ENCODE data around the gene APLNR. TPM values are rescaled to one million over a fixed set of nuclear protein-coding genes. Genes with fewer than 3 reads are reported as not detected.

Gene APLNR
- total RNA-seq, 1 donor from 2014 or later: 1.6 TPM

- Histone ChIP-seq H3K4me3 (peak overlapping the region; percentile 13), H3K4me2 (peak overlapping the region; percentile 68), H3K36me3 (no peaks in the 10 kb centered on the region), H2AFZ (replicated peaks) (no peak overlapping the region), H3K4me1 (peaks cover 48% of the 10 kb centered on the region), H3F3A (ENCODE audit: low read depth) (peaks cover 35% of the 10 kb centered on the region), H3K9ac (no peak overlapping the region), H3K27ac (peak overlapping the region; percentile 91), H3K27me3 (no peaks in the 10 kb centered on the region), H3K79me2 (ENCODE audit: low read depth) (no peaks in the 10 kb centered on the region), H3K9me3 (ENCODE audit: low read depth) (no peaks in the 10 kb centered on the region), H4K20me1 (ENCODE audit: low read depth) (no peaks in the 10 kb centered on the region)
- no peak for TF ChIP-seq EZH2 (IDR thresholded peaks at IDR 0.05)
- no peak for TF ChIP-seq CTCF (IDR thresholded peaks at IDR 0.05)
- TF ChIP-seq EZH2phosphoT487 (IDR thresholded peaks at IDR 0.05): no peak
- peaks cover 27% of the 10 kb centered on the region for H3K4me1 Mint-ChIP-seq
- peaks cover 4% of the 10 kb centered on the region for H3K9me3 Mint-ChIP-seq
- no peaks in the 10 kb centered on the region for H3K36me3 Mint-ChIP-seq
- no peak overlapping the region for H3K4me3 Mint-ChIP-seq
- peaks cover 5% of the 10 kb centered on the region for H3K27me3 Mint-ChIP-seq (ENCODE audit: insufficient read depth, low read depth)
- peak; percentile 97 for DNase-seq (ENCODE audit: low spot score)
- no peak overlapping the region for H3K27ac Mint-ChIP-seq
Measured at GRCh38 chr11:57213342-57214097, 23.5 kb downstream of the APLNR start.

GRCh38 chr11:57210781-57211180 is 26.3 kb downstream of the APLNR start:
- H3K36me3 ChIP-seq: no peaks in the 10 kb centered on the region

GRCh38 chr11:57207168-57207567 is 29.9 kb downstream of the APLNR start:
- Mint-ChIP-seq H3K4me3 (no peak overlapping the region), H3K4me1 (peaks cover 42% of the 10 kb centered on the region), H3K9me3 (peaks cover 2% of the 10 kb centered on the region), H3K36me3 (peaks cover 2% of the 10 kb centered on the region), H3K27ac (peak overlapping the region; percentile 67), H3K27me3 (ENCODE audit: insufficient read depth, low read depth) (peaks cover 17% of the 10 kb centered on the region)
- Histone ChIP-seq H4K20me1 (ENCODE audit: low read depth) (no peaks in the 10 kb centered on the region), H3K79me2 (ENCODE audit: low read depth) (no peaks in the 10 kb centered on the region), H3K27ac (no peak overlapping the region), H3K4me1 (peaks cover 48% of the 10 kb centered on the region), H2AFZ (replicated peaks) (no peak overlapping the region), H3K9me3 (ENCODE audit: low read depth) (no peaks in the 10 kb centered on the region), H3K27me3 (no peaks in the 10 kb centered on the region), H3K4me3 (no peak overlapping the region), H3K36me3 (no peaks in the 10 kb centered on the region), H3F3A (ENCODE audit: low read depth) (peaks cover 5% of the 10 kb centered on the region), H3K4me2 (no peak overlapping the region), H3K9ac (no peak overlapping the region)
- TF ChIP-seq CTCF (IDR thresholded peaks at IDR 0.05) (no peak), EZH2phosphoT487 (IDR thresholded peaks at IDR 0.05) (no peak), EZH2 (IDR thresholded peaks at IDR 0.05) (no peak)
- DNase-seq (ENCODE audit: low spot score): no peak

More at GRCh38 chr11:57210781-57211180, 26.3 kb downstream of the APLNR start:
- Mint-ChIP-seq H3K27ac (peak overlapping the region; percentile 61), H3K36me3 (no peaks in the 10 kb centered on the region), H3K4me1 (peaks cover 23% of the 10 kb centered on the region), H3K4me3 (no peak overlapping the region), H3K27me3 (ENCODE audit: insufficient read depth, low read depth) (peaks cover 14% of the 10 kb centered on the region), H3K9me3 (peaks cover 2% of the 10 kb centered on the region)
- no peaks in the 10 kb centered on the region for H3K9me3 ChIP-seq (ENCODE audit: low read depth)
- no peak overlapping the region for H3K27ac ChIP-seq
- peak overlapping the region; percentile 64 for H2AFZ ChIP-seq (replicated peaks)
- H4K20me1 ChIP-seq (ENCODE audit: low read depth): no peaks in the 10 kb centered on the region
- TF ChIP-seq EZH2 (IDR thresholded peaks at IDR 0.05): no peak
- TF ChIP-seq CTCF (IDR thresholded peaks at IDR 0.05): no peak
- no peak for TF ChIP-seq EZH2phosphoT487 (IDR thresholded peaks at IDR 0.05)
- H3K4me1 ChIP-seq: peaks cover 51% of the 10 kb centered on the region
- no peaks in the 10 kb centered on the region for H3K79me2 ChIP-seq (ENCODE audit: low read depth)
- no peak for DNase-seq (ENCODE audit: low spot score)
- H3K4me2 ChIP-seq: peak overlapping the region; percentile 14
- peaks cover 35% of the 10 kb centered on the region for H3F3A ChIP-seq (ENCODE audit: low read depth)
- no peak overlapping the region for H3K4me3 ChIP-seq
- H3K27me3 ChIP-seq: no peaks in the 10 kb centered on the region
- H3K9ac ChIP-seq: no peak overlapping the region

Measured in neural progenitor cell (in vitro differentiated cells).